NCI-H128 (cell line): ENCODE results near the gene ANKFY1.
"Not testable (repeated sequence)": the region's sequence is repeated elsewhere in the genome, so short reads cannot be mapped to it uniquely, and the experiment has no call there.

Experiments
- DNase-seq: peaks from one replicate; lab custom pipeline; 2025; ENCODE audit not compliant: unreplicated experiment; lab: John Stamatoyannopoulos, UW

The ANKFY1 gene

GRCh38 chr17:4262703-4263102, 1.1 kb downstream of the ANKFY1 start:
- DNase-seq: no peak

DNA sequence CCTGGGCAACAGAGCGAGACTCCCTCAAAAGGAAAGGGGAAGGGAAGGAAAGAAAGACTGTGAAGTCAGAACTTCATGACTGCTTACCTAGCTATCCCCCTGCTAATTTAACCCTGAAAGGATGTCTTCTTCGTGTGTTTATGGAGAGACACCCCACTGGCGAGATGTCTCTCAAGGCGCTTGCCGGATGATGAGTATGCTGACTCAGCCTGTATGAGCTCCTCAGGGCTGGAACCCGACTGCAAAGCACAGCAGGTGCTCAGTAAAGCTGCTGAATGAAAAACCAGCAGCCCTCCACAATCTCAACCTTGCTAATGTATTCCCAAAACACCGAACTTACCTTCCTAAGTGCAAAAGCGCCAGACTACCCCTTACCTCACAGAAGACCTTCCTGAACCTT, 2.3 kb downstream of the ANKFY1 start:
- no peak for DNase-seq

GRCh38 chr17:4258867-4259266, 4.9 kb downstream of the ANKFY1 start:
- DNase-seq: no peak

DNA sequence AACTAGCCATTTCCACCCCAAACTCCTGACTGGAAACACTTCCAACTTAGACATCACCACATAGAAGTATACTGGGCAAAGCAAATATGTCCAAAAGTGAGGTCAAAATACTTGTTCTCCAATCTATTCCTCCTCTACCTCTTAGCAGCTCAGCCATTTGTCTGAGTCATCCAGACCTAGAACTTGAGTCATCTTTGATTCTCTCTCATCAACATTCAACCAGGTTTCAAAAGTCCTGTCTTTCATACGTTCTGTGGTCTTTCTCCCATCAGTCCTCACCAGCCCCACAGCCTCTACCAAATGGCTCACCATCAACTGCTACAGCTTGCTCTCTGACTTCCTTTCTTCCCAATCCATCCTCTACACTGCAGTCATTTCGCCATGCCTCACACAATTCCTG, 6.8 kb downstream of the ANKFY1 start:
- DNase-seq: no peak

DNA sequence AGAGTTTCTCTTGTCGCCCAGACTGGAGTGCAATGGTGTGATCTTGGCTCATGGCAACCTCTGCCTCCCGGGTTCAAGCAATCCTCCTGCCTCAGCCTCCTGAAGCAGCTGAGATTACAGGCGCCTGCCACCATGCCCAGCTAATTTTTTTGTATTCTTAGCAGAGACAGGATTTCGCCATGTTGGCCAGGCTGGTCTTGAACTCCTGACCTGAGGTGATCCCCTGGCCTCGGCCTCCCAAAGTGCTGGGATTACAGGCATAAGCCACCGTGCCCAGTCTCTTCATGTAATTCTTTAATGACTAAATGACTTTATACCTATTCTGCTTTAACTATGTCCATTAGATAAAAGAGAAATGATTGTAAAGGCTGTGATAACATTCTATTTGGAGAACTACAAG, 8.5 kb downstream of the ANKFY1 start:
- not testable (repeated sequence) for DNase-seq

DNA sequence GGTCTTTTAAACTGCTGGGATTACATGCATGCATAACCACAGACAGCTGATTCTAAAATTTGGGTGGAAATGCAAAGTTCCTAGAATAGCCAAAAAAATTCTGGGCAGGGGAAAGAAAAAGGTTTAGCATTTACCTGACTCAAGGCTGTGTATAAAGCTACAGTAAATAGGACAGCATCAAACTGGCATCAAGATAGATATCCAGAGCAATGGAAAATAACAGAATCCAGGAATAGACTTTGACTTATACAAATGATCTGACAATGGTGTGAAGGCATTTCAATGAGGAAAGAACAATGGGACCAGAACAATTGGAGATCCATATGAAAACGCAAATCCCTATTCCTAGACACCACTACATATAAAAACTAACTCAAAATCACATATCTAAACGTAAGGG, 12.9 kb downstream of the ANKFY1 start:
- no peak for DNase-seq

- no peak for DNase-seq
Observed at GRCh38 chr17:4249452-4250029, 14.2 kb downstream of the ANKFY1 start.

- DNase-seq: no peak
Observed at GRCh38 chr17:4248504-4249277, 15.1 kb downstream of the ANKFY1 start.

DNA sequence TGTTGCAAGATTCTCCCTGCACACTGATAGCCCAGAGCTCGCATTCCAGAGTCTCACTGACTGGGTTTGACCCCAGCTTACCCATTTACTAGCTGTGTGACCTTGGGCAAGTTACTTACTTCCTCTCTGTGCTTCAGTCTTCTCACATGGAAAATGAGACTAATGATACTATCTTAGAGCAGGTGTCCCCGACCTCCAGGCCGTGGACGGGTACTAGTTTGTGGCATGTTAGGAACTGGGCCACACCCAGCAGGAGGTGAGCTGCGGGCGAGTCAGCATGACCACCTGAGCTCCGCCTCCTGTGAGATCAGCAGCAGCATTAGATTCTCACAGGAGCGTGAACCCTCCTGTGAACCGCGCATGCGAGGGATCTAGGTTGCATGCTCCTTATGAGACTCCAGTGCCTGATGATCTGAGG, 15.8 kb downstream of the ANKFY1 start:
- no peak for DNase-seq

- peak; percentile 74 for DNase-seq
Observed at GRCh38 chr17:4247361-4247970, 16.3 kb downstream of the ANKFY1 start.

GRCh38 chr17:4246674-4247073, 17.1 kb downstream of the ANKFY1 start:
- DNase-seq: no peak

- no peak for DNase-seq
Observed at GRCh38 chr17:4241535-4241934, 22.2 kb downstream of the ANKFY1 start.

- no peak for DNase-seq
Observed at GRCh38 chr17:4236456-4236855, 27.3 kb downstream of the ANKFY1 start.

DNA sequence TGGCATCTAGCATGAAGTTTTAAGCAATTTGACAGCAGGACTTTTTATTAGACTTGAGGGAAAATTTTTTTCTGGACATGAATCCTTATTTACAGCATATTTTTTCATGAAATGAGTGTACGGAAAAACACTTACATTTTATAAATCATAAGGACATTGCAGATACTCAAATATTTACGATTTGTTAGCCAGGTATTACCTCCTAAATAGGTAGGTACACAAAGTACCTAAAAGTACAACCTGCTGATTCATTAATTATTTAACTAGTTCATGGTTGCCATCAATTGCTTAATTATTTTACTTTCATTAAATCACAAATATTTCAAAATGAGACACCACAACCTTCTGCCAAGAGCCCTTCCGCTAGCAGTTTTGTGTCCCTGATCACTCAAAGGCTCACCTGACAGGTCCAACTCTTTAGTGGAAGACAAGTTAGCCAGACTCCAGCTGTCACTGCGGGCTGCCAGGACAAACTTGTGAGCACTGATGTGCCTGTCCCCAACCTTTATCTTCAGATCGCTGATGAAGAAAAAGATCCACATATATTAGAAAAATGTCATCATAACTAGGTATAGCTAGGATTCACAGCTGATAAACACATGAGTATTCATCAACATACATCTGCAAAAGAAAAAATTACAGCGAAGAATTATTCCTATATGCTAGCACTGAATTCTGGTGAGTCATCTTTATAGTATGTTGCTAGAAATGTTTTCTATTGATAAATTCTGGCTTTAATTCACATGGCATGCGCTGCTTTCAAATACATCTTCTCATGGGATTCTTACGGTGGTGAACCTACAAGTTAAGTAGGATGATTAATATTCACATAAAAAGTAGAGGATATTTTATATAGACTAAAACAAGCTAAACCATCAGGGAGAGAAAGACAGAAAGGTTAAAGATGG, 28.2 kb downstream of the ANKFY1 start:
- DNase-seq: no peak

DNA sequence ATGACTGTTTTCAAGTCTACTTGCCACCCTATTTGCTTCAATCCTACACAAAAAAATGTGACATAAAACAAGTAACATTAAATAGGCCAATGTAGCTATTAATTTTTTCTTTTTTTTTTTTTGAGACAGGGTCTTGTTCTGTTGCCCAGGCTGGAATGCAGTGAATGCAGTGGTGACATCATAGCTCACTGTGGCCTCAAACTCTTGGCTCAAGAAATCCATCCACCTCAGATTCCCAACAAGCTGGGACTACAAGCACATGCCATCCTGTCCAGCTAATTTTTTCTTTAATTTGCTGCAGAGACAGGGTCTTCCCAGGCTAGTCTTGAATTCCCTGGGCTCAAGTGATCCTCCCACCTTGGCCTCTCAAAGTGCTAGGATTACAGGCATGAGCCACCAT, 29.4 kb downstream of the ANKFY1 start:
- DNase-seq: no peak

GRCh38 chr17:4233668-4234258, 30.0 kb downstream of the ANKFY1 start:
- DNase-seq: no peak

DNA sequence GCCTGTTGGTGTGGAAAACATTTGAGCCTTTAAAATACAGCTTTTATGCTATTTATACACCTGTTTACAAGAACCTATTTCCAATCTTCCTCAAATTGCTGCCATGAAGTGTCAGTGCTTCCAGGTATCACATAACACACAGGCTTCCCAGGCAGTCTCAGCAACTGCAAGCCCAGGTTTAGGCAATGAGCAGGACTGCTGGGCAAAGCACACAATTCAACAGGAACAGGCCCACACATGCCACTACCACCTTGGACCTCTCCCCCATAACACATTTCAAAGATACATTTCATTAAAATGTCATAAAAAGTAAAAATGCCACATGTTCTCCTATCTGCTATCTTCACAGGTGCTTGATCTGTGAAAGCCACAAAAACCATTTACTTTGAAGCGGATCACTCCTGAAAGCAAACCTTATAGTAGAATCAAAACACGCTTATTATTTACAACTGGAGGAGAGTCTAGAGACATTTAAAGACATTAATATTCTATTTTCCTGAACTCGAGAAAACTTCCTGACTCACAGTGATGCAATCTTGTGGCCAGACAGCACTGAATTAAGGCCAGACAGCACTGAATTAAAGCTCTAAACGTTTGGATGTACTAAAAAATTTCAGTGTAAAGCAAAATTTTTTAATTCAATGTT, 31.5 kb downstream of the ANKFY1 start:
- DNase-seq: peak; percentile 6

GRCh38 chr17:4229627-4230541, 33.9 kb downstream of the ANKFY1 start:
- DNase-seq: no peak

DNA sequence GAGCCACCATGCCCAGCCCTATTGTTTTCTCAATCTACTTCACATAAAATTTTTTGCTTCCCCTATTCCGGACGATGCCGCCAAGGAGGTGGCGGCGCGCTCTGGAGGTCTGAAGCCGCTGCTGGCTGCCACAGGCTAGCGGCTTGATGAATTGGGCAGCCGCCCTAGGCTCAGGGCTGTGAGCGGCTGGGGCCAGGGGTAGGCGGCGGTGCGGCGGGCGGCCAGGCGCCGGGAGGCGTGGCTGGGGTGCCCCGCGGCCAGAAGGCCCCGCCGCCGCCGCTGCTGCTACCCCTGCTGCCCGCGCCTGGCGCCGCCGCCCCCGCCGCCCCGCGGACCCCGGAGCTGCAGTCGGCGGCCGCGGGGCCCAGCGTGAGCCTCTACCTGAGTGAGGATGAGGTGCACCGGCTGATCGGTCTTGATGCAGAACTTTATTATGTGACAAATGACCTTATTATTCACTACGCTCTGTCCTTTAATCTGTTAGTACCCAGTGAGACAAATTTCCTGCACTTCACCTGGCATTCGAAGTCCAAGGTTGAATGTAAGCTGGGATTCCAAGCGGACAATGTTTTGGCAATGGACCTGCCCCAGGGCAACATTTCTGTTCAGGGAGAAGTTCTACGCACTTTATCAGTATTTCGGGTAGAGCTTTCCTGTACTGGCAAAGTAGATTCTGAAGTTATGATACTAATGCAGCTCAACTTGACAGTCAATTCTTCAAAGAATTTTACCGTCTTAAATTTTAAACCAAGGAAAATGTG, 41.7 kb downstream of the ANKFY1 start:
- no peak for DNase-seq
